MG63 (cell line): ENCODE measurements around the gene RGS7. TPM values are rescaled to one million over a fixed set of nuclear protein-coding genes. Genes with fewer than 3 reads are reported as not detected.
"Not testable (repeated sequence)": the region's sequence is repeated elsewhere in the genome, so short reads cannot be mapped to it uniquely, and the experiment has no call there.

Experiments used
- DNase-seq: peaks from one replicate; pipeline ENCODE4 v3.0.0-alpha.2; 2020
- H3K27me3 ChIP-seq: fragments of 250-450 bp; sonication (Bioruptor Pico); 2 replicates; pipeline ENCODE4 v1.5.1; 2020; ENCODE audit warnings: mild to moderate bottlenecking, moderate library complexity
- H3K36me3 ChIP-seq: fragments of 250-450 bp; sonication (Bioruptor Pico); 2 replicates; pipeline ENCODE4 v1.5.1; 2020; ENCODE audit warnings: mild to moderate bottlenecking, moderate library complexity
- H3K4me3 ChIP-seq: fragments of 250-450 bp; sonication (Bioruptor Pico); 2 replicates; pipeline ENCODE4 v1.5.1; 2020; ENCODE audit warnings: mild to moderate bottlenecking, moderate library complexity
- H3K9me3 ChIP-seq: fragments of 250-450 bp; sonication (Bioruptor Pico); 2 replicates; pipeline ENCODE4 v1.5.1; 2020; ENCODE audit warnings: mild to moderate bottlenecking, moderate library complexity
- total RNA-seq: library from RNA; depleted of rRNA; stranded (reverse); fragments of >200 nt; shearing (Covaris generic); gene quantifications from 2 replicates; pipeline ENCODE4 v1.2.3, GENCODE V29; 2014; ENCODE audit warnings: low replicate concordance

Gene RGS7
- total RNA-seq, 1 experiment from 2014 or later: 0.13 TPM

DNA sequence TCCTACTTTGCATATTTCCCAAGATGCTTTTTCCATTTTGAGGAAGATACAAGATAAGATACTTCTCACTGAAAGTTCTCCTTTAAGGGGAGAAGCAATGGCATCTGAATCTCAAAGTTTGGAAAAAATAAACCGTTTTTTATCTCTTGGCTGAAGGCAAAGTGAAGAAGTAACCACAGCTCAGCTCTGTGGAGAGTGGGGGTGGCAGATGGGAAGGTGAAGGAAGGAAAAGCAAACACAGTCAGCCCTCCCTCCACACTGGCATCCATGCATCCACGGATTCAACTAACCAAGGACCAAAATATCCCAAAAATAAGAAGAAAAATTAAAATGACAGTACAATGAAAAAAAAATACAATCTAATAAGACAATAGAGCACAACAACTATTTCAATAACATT is 211.1 kb downstream of the RGS7 start:
- H3K27me3 ChIP-seq: no peaks in the 10 kb centered on the region
- H3K36me3 ChIP-seq: no peaks in the 10 kb centered on the region
- H3K4me3 ChIP-seq: no peak overlapping the region
- DNase-seq: no peak
- no peaks in the 10 kb centered on the region for H3K9me3 ChIP-seq

- Histone ChIP-seq H3K36me3 (no peaks in the 10 kb centered on the region), H3K27me3 (no peaks in the 10 kb centered on the region), H3K9me3 (no peaks in the 10 kb centered on the region), H3K4me3 (no peak overlapping the region)
- no peak for DNase-seq
These were observed 213.1 kb downstream of the RGS7 start for GRCh38 chr1:241143765-241144442.

- H3K9me3 ChIP-seq: no peaks in the 10 kb centered on the region
- no peaks in the 10 kb centered on the region for H3K36me3 ChIP-seq
- H3K4me3 ChIP-seq: no peak overlapping the region
- DNase-seq: no peak
- H3K27me3 ChIP-seq: no peaks in the 10 kb centered on the region
These were observed 214.5 kb downstream of the RGS7 start for GRCh38 chr1:241142493-241142892.

- H3K9me3 ChIP-seq, H3K27me3 ChIP-seq, H3K4me3 ChIP-seq, DNase-seq, H3K36me3 ChIP-seq: not testable (repeated sequence)
These were observed 215.4 kb downstream of the RGS7 start for GRCh38 chr1:241141646-241142045.

DNA sequence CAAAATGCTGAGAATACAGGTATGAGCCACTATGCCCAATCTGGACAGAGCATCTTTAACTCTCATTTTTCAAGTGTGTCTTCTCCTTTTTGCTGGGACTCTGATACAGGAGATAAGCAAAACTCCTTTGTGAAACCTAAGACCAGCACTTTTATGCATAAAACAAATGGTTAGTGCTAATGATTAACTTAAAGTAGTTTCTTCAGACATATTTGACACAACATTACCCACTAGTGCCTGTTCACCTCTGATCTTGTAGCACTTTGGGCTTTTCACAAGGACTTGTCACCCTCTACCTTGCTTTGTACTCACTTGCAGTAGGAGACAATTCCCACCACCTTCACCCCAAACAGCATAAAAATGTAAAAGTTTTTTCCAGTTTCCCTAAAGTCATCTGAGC is 216.3 kb downstream of the RGS7 start:
- no peak for DNase-seq
- Histone ChIP-seq H3K9me3 (no peaks in the 10 kb centered on the region), H3K36me3 (no peaks in the 10 kb centered on the region)

DNA sequence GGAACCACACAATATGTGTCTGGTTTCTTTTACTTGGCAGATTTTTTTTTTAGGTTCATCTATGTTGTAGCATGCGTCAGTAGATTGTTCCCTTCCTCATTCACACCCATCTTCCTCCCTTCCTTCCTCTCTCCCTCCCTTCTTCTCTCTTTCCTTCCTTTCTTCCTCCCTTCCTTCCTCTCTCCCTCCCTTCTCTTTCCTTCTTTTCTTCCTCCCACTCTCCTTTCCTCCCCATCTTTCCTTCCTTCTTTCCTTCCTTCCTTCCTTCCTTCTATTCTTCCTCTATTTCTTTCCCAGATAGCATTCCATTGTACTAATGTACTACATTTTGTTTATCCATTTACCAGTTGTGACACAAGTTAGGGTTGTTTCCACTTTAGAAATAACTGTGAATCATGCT is 218.0 kb downstream of the RGS7 start:
- H3K4me3 ChIP-seq: no peak overlapping the region
- no peaks in the 10 kb centered on the region for H3K36me3 ChIP-seq
- DNase-seq: no peak
- H3K27me3 ChIP-seq: no peaks in the 10 kb centered on the region
- H3K9me3 ChIP-seq: no peaks in the 10 kb centered on the region

More for the DNA sequence above, 216.3 kb downstream of the RGS7 start:
- Histone ChIP-seq H3K4me3 (no peak overlapping the region), H3K27me3 (no peaks in the 10 kb centered on the region)

DNA sequence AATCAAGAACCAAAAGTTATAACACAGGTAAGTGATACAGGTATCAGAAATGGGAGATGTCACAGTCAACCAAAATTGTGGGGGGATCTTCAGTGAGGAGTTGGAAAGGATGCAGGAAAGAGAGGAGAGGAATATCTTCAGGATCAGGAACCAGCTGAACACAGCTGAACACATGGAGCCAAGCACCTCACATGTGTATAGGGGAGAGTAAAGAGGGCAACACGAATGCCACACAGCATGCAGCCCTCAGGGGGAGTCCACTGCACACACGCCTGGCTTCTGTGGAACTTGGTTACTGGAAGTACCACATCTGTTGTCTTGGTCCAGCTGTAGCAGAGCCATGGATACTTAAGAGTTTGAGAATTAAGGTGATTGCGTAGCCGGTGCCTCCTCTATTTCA is 218.8 kb downstream of the RGS7 start:
- H3K9me3 ChIP-seq: no peaks in the 10 kb centered on the region
- no peak overlapping the region for H3K4me3 ChIP-seq
- H3K27me3 ChIP-seq: no peaks in the 10 kb centered on the region
- DNase-seq: no peak
- H3K36me3 ChIP-seq: no peaks in the 10 kb centered on the region

- no peaks in the 10 kb centered on the region for H3K36me3 ChIP-seq
- DNase-seq: no peak
- no peak overlapping the region for H3K4me3 ChIP-seq
- H3K9me3 ChIP-seq: no peaks in the 10 kb centered on the region
- 0 out of 2 replicates have a peak, but pooled peaks cover 2% of the 10 kb centered on the region for H3K27me3 ChIP-seq
These were observed 220.6 kb downstream of the RGS7 start for GRCh38 chr1:241136389-241136788.

DNA sequence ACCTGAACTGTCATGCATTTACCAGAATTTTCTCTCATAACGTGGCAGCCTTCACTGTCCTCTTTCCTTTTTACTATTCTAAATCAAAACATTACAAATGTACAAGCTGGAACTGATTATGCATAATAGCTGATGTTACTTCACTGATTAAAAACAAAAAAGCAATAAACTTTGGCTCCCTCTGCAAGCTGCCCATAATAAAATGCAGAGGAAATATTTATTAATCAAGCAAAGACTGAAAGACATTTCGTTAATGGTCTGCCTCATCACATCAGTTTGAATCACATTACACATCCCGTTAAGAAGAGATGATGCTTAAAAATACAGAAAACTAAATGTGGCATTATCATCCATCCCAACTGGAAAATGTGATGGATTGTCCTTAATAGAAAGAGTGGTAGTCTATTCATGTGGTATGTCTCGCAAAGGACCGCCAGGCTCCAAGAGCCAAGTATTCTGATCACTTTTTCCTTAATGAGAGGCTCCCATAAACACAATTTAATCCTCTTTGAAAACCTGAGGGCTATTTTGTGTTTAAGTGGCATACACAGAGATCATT is 225.3 kb downstream of the RGS7 start:
- Histone ChIP-seq H3K9me3 (no peaks in the 10 kb centered on the region), H3K36me3 (no peaks in the 10 kb centered on the region), H3K4me3 (no peak overlapping the region), H3K27me3 (0 out of 2 replicates have a peak, but pooled peaks cover 2% of the 10 kb centered on the region)
- DNase-seq: no peak

DNA sequence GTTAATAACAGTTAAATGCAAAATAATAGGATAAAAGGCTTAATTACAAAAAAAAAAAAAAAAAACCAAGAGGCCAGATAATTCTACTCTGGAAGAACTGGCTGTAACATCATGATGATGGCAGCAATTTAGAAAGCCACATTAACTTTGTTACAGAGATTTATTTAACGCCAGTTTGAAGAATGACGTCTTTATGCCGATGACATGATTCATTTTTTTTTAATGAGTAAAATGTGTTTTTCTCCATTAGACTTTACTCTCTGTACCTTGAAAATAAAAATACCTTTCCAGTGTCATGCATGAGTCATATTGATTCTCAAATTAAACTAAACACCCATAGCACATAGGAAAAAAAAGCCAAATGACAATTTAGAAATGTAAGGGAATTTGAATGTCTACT is 226.1 kb downstream of the RGS7 start:
- no peak for DNase-seq
- Histone ChIP-seq H3K36me3 (no peaks in the 10 kb centered on the region), H3K27me3 (0 out of 2 replicates have a peak, but pooled peaks cover 2% of the 10 kb centered on the region), H3K4me3 (no peak overlapping the region), H3K9me3 (no peaks in the 10 kb centered on the region)

DNA sequence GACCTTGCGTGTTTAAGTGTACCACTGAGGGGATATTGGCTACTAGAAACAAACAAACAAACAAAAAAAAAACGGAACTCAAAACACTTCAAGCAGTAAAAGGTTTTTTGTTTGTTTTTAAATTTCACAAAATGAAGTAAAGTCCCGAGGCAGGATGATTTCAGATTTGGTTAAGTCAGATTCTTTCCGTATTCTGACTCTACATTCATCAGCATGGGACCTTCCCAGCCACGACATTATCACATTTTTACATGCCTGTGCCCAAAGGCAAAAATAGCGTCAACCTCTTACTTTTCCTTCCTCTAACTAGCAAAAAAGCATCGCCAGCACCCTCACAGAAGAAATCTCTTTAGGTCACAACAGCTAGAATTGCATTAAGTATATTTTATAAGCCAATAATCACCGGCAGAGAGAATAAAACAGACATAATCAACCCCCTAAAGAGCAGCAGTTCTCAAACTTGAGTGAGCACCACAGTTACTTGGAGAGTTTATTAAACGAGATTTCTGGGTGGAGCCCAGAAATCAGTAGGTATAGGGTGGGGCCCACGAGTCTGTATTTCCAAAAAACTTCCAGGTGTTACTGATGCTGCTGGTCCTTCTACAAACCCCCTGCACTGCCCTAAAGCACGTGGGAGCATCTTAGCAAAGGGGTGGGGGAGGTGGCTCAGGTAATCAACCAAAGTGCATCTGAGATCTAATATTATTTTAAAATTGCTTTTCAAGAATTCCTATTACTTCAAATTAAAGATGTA is 227.6 kb downstream of the RGS7 start:
- Histone ChIP-seq H3K9me3 (no peaks in the 10 kb centered on the region), H3K27me3 (0 out of 2 replicates have a peak, but pooled peaks cover 2% of the 10 kb centered on the region), H3K4me3 (no peak overlapping the region), H3K36me3 (no peaks in the 10 kb centered on the region)
- DNase-seq: no peak

- no peaks in the 10 kb centered on the region for H3K27me3 ChIP-seq
- DNase-seq: no peak
- no peak overlapping the region for H3K4me3 ChIP-seq
- H3K36me3 ChIP-seq: no peaks in the 10 kb centered on the region
- H3K9me3 ChIP-seq: no peaks in the 10 kb centered on the region
These were observed 231.7 kb downstream of the RGS7 start for GRCh38 chr1:241125286-241125685.

GRCh38 chr1:241118049-241118448 is 239.0 kb downstream of the RGS7 start:
- no peaks in the 10 kb centered on the region for H3K36me3 ChIP-seq
- DNase-seq: no peak
- peaks cover 5% of the 10 kb centered on the region; the same call in 1 of the 2 replicates for H3K27me3 ChIP-seq
- no peak overlapping the region for H3K4me3 ChIP-seq
- no peaks in the 10 kb centered on the region for H3K9me3 ChIP-seq

DNA sequence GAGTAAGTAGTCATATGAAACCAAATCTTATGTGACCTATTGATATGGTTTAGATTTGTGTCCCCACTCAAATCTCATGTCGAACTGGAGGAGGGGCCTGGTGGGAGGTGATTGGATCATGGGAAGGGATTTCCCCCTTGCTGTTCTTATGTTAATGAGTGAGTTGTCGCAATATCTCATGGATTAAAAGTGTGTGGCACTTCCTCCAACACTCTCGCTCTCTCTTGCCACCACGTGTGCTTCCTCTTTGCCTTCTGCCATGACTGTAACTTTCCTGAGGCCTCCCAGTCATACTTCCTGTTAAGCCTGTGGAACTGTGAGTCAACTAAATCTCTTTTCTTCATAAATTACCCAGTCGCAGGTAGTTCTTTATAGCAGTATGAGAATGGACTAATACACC is 241.2 kb downstream of the RGS7 start:
- no peak overlapping the region for H3K4me3 ChIP-seq
- no peaks in the 10 kb centered on the region for H3K36me3 ChIP-seq
- no peak for DNase-seq
- no peaks in the 10 kb centered on the region for H3K9me3 ChIP-seq
- H3K27me3 ChIP-seq: peaks cover 9% of the 10 kb centered on the region; the same call in 1 of the 2 replicates

GRCh38 chr1:241114699-241115233 is 242.2 kb downstream of the RGS7 start:
- H3K36me3 ChIP-seq: no peaks in the 10 kb centered on the region
- peaks cover 9% of the 10 kb centered on the region; the same call in 1 of the 2 replicates for H3K27me3 ChIP-seq
- H3K4me3 ChIP-seq: no peak overlapping the region
- DNase-seq: no peak
- H3K9me3 ChIP-seq: no peaks in the 10 kb centered on the region

DNA sequence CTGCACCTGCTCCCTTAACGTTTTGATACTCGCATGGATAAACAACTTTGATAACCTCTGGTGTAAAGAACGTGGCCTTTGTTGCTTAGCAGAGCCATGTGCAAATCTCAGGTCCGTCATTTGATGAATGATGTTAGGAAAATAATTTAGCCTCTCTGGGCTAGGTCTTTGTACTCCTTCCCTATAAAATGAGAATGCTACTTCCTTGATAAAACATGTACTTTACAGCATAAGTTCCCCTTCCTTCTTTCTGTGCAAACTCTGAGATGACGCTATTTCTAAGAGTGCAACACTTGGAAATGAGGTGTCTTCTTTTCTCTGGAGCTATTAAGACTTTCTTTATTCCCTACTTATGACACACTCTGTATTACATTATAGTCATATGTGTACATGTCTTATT is 243.4 kb downstream of the RGS7 start:
- no peak for DNase-seq
- H3K27me3 ChIP-seq: peaks cover 9% of the 10 kb centered on the region; the same call in 1 of the 2 replicates
- H3K9me3 ChIP-seq: no peaks in the 10 kb centered on the region
- H3K36me3 ChIP-seq: no peaks in the 10 kb centered on the region
- H3K4me3 ChIP-seq: no peak overlapping the region

GRCh38 chr1:241109039-241109438 is 248.0 kb downstream of the RGS7 start:
- no peak overlapping the region for H3K4me3 ChIP-seq
- no peaks in the 10 kb centered on the region for H3K36me3 ChIP-seq
- DNase-seq: no peak
- H3K27me3 ChIP-seq: peaks cover 9% of the 10 kb centered on the region; the same call in 1 of the 2 replicates
- H3K9me3 ChIP-seq: no peaks in the 10 kb centered on the region
